PFSK-1 (cell line): ENCODE results near the gene HTN3.

Experiments used
- POLR2AphosphoS5 ChIP-seq: IDR thresholded peaks from 2 replicates; pipeline ENCODE4 v1.6.1; 2012; ENCODE audit warnings: low read depth, mild to moderate bottlenecking, control low read depth, low read length, moderate library complexity
- REST ChIP-seq, 2 experiments: IDR thresholded peaks; 2 replicates each; pipeline versions ENCODE4 v1.6.1 to v1.8.0; 2011 to 2012; ENCODE audit warnings: low read depth in 2 of 2, low read length in 2 of 2, control low read depth in 1 of 2, inconsistent platforms in 1 of 2, mild to moderate bottlenecking in 1 of 2, moderate library complexity in 1 of 2; ENCODE audit not compliant: insufficient read depth in 1 of 2

DNA sequence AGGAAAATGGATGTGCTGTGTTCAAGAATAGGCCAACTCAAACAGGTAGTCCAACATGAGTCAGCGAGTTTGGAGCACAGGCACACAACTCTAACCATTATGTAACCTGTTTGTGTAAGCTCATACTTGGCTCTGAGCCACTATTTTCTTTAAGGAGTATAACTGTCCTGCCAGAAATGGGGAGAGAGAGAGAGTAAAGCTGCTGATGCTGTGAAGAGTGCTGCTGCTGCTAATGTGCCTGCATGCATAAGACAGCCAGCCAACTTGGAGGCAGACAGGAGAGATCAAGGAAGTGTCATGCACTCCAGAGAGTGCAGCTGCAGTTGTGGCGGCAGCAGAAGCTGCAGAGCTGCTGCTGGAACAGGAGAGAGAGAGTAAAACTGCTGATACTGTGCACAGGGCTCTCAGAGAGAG is 44.2 kb upstream of the HTN3 start:
- no peak for TF ChIP-seq POLR2AphosphoS5
- no peak for TF ChIP-seq REST (IDR thresholded peaks at IDR 0.05; ENCODE audit: insufficient read depth in 1 of 2, low read depth in 2 of 2, low read length in 2 of 2)
